RWPE1 (cell line): ENCODE results near the gene NOP10.

Experiments
- CTCF ChIA-PET: fragments of 350-600 bp; sonication (Branson Sonifier 250); formaldehyde crosslinking; extraction: SDS; loops from one replicate; lab custom pipeline; 2021; lab: Yijun Ruan, JAX
- POLR2A ChIA-PET: fragments of 400-600 bp; formaldehyde crosslinking; extraction: SDS; loops from one replicate; lab custom pipeline; 2020; ENCODE audit warnings: antibody characterized with exemption; ENCODE audit not compliant: low non-redundant PET; lab: Yijun Ruan, JAX
- DNase-seq: peaks from one replicate; pipeline ENCODE4 v3.0.0; 2012; ENCODE audit warnings: low spot score
- H3K27ac ChIP-seq: fragments of 450-650 bp; 2 replicates; pipeline ENCODE4 v1.5.1; 2017
- TF ChIP-seq, protein P1 (sequence below): fragments of 450-650 bp; conservative IDR thresholded peaks from 2 replicates; pipeline ENCODE4 v1.5.1; 2017; ENCODE audit warnings: low read depth, mild to moderate bottlenecking

Gene NOP10

GRCh38 chr15:34335176-34336032 is 7.5 kb downstream of the NOP10 start:
- TF ChIP-seq, protein P1, sequence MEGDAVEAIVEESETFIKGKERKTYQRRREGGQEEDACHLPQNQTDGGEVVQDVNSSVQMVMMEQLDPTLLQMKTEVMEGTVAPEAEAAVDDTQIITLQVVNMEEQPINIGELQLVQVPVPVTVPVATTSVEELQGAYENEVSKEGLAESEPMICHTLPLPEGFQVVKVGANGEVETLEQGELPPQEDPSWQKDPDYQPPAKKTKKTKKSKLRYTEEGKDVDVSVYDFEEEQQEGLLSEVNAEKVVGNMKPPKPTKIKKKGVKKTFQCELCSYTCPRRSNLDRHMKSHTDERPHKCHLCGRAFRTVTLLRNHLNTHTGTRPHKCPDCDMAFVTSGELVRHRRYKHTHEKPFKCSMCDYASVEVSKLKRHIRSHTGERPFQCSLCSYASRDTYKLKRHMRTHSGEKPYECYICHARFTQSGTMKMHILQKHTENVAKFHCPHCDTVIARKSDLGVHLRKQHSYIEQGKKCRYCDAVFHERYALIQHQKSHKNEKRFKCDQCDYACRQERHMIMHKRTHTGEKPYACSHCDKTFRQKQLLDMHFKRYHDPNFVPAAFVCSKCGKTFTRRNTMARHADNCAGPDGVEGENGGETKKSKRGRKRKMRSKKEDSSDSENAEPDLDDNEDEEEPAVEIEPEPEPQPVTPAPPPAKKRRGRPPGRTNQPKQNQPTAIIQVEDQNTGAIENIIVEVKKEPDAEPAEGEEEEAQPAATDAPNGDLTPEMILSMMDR, result no peak
- ChIA-PET POLR2A (no interaction called here), CTCF (no interaction called here)
- no peak for DNase-seq
- H3K27ac ChIP-seq, result no peak overlapping the region

- DNase-seq, result no peak
- TF ChIP-seq, protein P1, result no peak
- H3K27ac ChIP-seq, result no peak overlapping the region
- ChIA-PET POLR2A (no interaction called here), CTCF (no interaction called here)
Measured at GRCh38 chr15:34334672-34335071, 8.3 kb downstream of the NOP10 start.

GRCh38 chr15:34332553-34333120 is 10.3 kb downstream of the NOP10 start:
- TF ChIP-seq, protein P1, result no peak
- ChIA-PET POLR2A (no interaction called here), CTCF (no interaction called here)
- no peak for DNase-seq
- no peak overlapping the region for H3K27ac ChIP-seq

DNA sequence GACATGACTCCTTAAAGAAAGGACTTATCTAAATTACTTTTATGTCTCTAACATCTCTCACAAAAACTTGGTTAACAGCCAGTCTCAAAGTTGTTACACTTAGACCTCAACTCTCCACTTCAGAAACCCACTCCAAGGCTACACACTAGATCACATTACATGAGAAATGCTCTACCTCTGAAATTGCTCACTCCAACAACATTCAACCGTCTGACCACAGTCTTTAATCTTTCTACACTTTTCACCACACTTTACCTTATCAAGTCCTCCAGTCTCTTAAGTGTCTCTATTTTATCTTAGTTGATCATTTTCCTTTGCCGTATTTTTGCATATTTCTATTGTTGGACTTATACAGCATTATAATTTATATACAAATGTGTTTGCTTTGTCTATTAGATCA is 11.1 kb downstream of the NOP10 start:
- ChIA-PET CTCF (no interaction called here), POLR2A (no interaction called here)
- DNase-seq, result no peak
- no peak overlapping the region for H3K27ac ChIP-seq
- TF ChIP-seq, protein P1, result no peak

- ChIA-PET CTCF (interaction anchor here (0.9 to 2.3 kb wide), 3 partner anchors 13 to 49 kb away, joined by 4 to 9 read pairs (median 4); partner anchors contain the start of genes LPCAT4, NOP10 and NUTM1), POLR2A (no interaction called here)
Measured at GRCh38 chr15:34330279-34330678, 12.7 kb downstream of the NOP10 start.

GRCh38 chr15:34329006-34329405 is 13.9 kb downstream of the NOP10 start:
- ChIA-PET POLR2A (no interaction called here), CTCF (interaction anchor here (1.0 to 2.3 kb wide), 2 partner anchors 14 to 38 kb away, joined by 4 to 9 read pairs; partner anchors contain the start of genes LPCAT4, NOP10 and NUTM1)
- H3K27ac ChIP-seq, result no peak overlapping the region
- TF ChIP-seq, protein P1, result no peak
- no peak for DNase-seq

More at GRCh38 chr15:34330279-34330678, 12.7 kb downstream of the NOP10 start:
- H3K27ac ChIP-seq, result no peak overlapping the region
- TF ChIP-seq, protein P1, result no peak
- DNase-seq, result no peak
